ENCODE measurements around the gene ADAMTS6. TPM values are rescaled to one million over a fixed set of nuclear protein-coding genes. Genes with fewer than 3 reads are reported as not detected.

Gene ADAMTS6
- total RNA-seq, 1 experiment from 2014 or later = 0.23 TPM

- no peak for TF ChIP-seq CTCF (IDR thresholded peaks at IDR 0.05; ENCODE audit: insufficient read depth in 1 of 2, low read depth in 1 of 2, low read length in 1 of 2, severe bottlenecking in 1 of 2, unreplicated experiment in 1 of 2)
- H3K4me3 ChIP-seq (ENCODE audit: low read depth, low read length) = no peak overlapping the region
- no peaks in the 10 kb centered on the region for H3K4me1 Mint-ChIP-seq (ENCODE audit: low read depth, unreplicated experiment)
- no peak for DNase-seq
- H3K9me3 ChIP-seq = no peaks in the 10 kb centered on the region
- no peaks in the 10 kb centered on the region for H3K27me3 Mint-ChIP-seq (ENCODE audit: insufficient read depth, unreplicated experiment)
- intact Hi-C loops (cut with micrococcal nuclease; ENCODE audit: unreplicated experiment) = no loop called here
- H3K27me3 ChIP-seq (replicated peaks; ENCODE audit: control insufficient read depth, insufficient read depth, low read length) = no peaks in the 10 kb centered on the region; the same call in 1 of the 2 replicates
- ChIA-PET POLR2A (no interaction called here), CTCF (no interaction called here)
- no peak overlapping the region for H3K27ac Mint-ChIP-seq (ENCODE audit: unreplicated experiment)
- H3K4me3 Mint-ChIP-seq (ENCODE audit: unreplicated experiment) = no peak overlapping the region
- H3K9me3 Mint-ChIP-seq (ENCODE audit: unreplicated experiment) = no peaks in the 10 kb centered on the region
- no peaks in the 10 kb centered on the region for H3K36me3 ChIP-seq (ENCODE audit: control insufficient read depth, insufficient read depth, low read length)
- no peaks in the 10 kb centered on the region for H3K4me1 ChIP-seq
- BruUV-seq (replicated peaks) = no TSS peak
- no peaks in the 10 kb centered on the region for H3K36me3 Mint-ChIP-seq (ENCODE audit: insufficient read depth, unreplicated experiment)
These were observed 147.6 kb downstream of the ADAMTS6 start for GRCh38 chr5:65334077-65334476.

- Mint-ChIP-seq H3K9me3 (ENCODE audit: unreplicated experiment) (no peaks in the 10 kb centered on the region), H3K27ac (ENCODE audit: unreplicated experiment) (no peak overlapping the region), H3K4me1 (ENCODE audit: low read depth, unreplicated experiment) (no peaks in the 10 kb centered on the region), H3K36me3 (ENCODE audit: insufficient read depth, unreplicated experiment) (no peaks in the 10 kb centered on the region), H3K27me3 (ENCODE audit: insufficient read depth, unreplicated experiment) (no peaks in the 10 kb centered on the region), H3K4me3 (ENCODE audit: unreplicated experiment) (no peak overlapping the region)
- ChIA-PET POLR2A (no interaction called here), CTCF (no interaction called here)
- no peaks in the 10 kb centered on the region for H3K36me3 ChIP-seq (ENCODE audit: control insufficient read depth, insufficient read depth, low read length)
- TF ChIP-seq CTCF (IDR thresholded peaks at IDR 0.05; ENCODE audit: insufficient read depth in 1 of 2, low read depth in 1 of 2, low read length in 1 of 2, severe bottlenecking in 1 of 2, unreplicated experiment in 1 of 2) = no peak
- H3K27me3 ChIP-seq (replicated peaks; ENCODE audit: control insufficient read depth, insufficient read depth, low read length) = no peaks in the 10 kb centered on the region; the same call in 1 of the 2 replicates
- DNase-seq = no peak
- H3K4me3 ChIP-seq (ENCODE audit: low read depth, low read length) = no peak overlapping the region
- BruUV-seq (replicated peaks) = no TSS peak
- no peaks in the 10 kb centered on the region for H3K4me1 ChIP-seq
- H3K9me3 ChIP-seq = no peaks in the 10 kb centered on the region
- intact Hi-C loops (cut with micrococcal nuclease; ENCODE audit: unreplicated experiment) = no loop called here
These were observed 149.1 kb downstream of the ADAMTS6 start for GRCh38 chr5:65332591-65332990.

DNA sequence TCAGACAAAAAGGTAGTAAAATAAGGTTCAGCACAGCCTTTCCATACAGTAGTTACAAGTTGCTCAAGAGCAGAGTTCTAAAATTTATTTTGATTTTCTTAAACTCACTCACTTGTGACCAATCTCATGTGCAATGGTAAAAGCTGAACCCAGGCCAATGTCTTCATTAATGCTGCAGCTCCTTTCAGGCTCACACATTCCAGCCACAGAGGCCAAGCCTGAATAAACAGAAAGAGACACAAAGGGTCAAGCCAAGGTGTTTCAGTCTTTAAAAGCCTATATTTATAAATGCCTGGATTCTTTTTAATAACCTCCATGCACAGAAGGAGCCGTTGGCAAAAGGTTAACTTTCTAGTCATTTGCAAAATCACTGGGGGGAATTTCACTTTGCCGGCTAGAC lies 152.5 kb downstream of the ADAMTS6 start:
- Mint-ChIP-seq H3K27me3 (ENCODE audit: insufficient read depth, unreplicated experiment) (no peaks in the 10 kb centered on the region), H3K9me3 (ENCODE audit: unreplicated experiment) (no peaks in the 10 kb centered on the region), H3K36me3 (ENCODE audit: insufficient read depth, unreplicated experiment) (no peaks in the 10 kb centered on the region), H3K4me3 (ENCODE audit: unreplicated experiment) (no peak overlapping the region), H3K27ac (ENCODE audit: unreplicated experiment) (no peak overlapping the region), H3K4me1 (ENCODE audit: low read depth, unreplicated experiment) (no peaks in the 10 kb centered on the region)
- ChIA-PET POLR2A (no interaction called here), CTCF (interaction anchor here (0.6 kb wide), 1 partner anchor 341 kb away, joined by 5 read pairs; no protein-coding TSS in a partner anchor)
- no peak overlapping the region for H3K4me3 ChIP-seq (ENCODE audit: low read depth, low read length)
- no peaks in the 10 kb centered on the region for H3K36me3 ChIP-seq (ENCODE audit: control insufficient read depth, insufficient read depth, low read length)
- no peaks in the 10 kb centered on the region for H3K4me1 ChIP-seq
- DNase-seq = no peak
- H3K27me3 ChIP-seq (replicated peaks; ENCODE audit: control insufficient read depth, insufficient read depth, low read length) = no peaks in the 10 kb centered on the region; the same call in 1 of the 2 replicates
- no peaks in the 10 kb centered on the region for H3K9me3 ChIP-seq
- intact Hi-C loops (cut with micrococcal nuclease; ENCODE audit: unreplicated experiment) = no loop called here
- no TSS peak for BruUV-seq (replicated peaks)
- no peak for TF ChIP-seq CTCF (IDR thresholded peaks at IDR 0.05; ENCODE audit: insufficient read depth in 1 of 2, low read depth in 1 of 2, low read length in 1 of 2, severe bottlenecking in 1 of 2, unreplicated experiment in 1 of 2)
